C4-2B (cell line): ENCODE data around the gene ZFAND5.

ENCODE experiments used
- H3K27ac ChIP-seq: fragments of 450-650 bp; 2 replicates; pipeline ENCODE4 v1.5.1; 2017
- CTCF ChIP-seq: fragments of 450-650 bp; conservative IDR thresholded peaks from 2 replicates; pipeline ENCODE4 v1.5.1; 2017; ENCODE audit warnings: mild to moderate bottlenecking
- ZFX ChIP-seq: fragments of 450-650 bp; IDR thresholded peaks from 2 replicates; pipeline ENCODE4 v1.6.1; 2017

The ZFAND5 gene

DNA sequence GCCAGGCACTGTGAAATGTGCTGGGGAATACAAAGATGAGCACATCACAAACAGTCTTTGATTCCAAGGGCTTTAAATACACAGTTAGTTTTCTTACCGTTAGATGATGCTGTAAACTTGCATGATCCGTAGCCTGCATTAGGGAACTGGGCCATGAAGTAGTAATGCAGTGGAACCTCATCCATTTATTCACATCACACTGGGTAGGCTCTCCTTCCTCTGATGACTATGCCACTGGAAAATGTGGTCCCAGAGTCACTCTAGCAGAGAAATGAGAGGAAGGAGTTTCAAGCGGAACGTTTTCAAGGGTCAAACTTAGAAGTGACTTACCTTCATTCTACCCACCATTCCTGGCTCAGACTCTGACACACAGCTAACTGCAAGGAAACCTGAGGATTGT lies 26.4 kb downstream of the ZFAND5 start:
- TF ChIP-seq ZFX, result no peak
- no peak for TF ChIP-seq CTCF
- no peak overlapping the region for H3K27ac ChIP-seq

- no peak overlapping the region for H3K27ac ChIP-seq
- TF ChIP-seq CTCF (no peak), ZFX (no peak)
Observed at GRCh38 chr9:72337286-72337685, 27.7 kb downstream of the ZFAND5 start.

DNA sequence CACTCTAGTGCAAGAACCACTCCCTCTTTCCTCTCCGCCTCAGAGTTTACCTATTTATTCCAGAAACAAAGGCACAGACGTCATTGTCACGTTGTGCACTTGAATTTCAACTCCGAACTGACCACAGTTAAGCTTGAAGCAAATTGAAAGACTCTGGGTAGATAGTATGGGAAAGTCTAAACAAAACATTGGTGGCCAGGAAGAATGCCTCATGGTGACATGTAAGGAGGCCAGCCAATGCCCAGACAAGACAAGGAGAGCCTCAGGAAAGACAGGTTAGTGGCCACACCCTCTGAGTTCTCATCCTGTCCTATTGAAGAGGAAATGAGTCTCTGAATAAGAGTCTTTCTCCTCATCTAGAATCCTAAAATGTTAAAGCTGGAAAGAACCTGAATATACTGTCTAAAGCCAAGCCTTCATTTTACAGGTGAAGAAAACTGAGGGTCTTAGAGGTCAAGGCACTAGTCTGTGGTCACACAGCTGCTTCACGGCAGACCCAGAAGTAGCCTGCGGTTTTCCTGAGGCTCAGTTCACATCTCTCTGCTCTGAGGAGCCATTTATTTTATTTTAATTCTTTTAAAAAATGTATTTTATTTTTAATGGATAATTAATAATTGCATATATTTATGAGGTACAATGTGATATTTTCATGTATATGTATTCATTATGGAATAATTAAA lies 30.2 kb downstream of the ZFAND5 start:
- TF ChIP-seq CTCF (no peak), ZFX (no peak)

DNA sequence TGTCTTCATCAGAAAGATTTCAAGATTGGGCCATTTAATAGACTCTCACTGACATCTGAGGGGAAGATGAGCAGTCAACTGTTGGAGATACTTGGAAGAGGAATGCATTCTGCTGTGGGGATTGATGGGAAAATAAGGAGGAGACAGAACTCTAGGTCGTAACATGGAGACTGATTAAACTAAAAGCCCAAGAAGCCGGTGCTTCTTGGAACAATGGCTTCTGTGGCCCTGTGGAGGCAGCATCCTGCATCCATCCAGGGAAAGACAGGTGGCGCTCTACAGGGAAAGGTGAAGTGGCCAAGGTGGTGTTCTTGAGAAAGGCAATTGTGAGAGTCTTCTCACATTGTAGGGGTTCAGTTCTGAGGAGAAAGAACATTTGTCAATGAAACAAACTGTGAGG lies 31.3 kb downstream of the ZFAND5 start:
- H3K27ac ChIP-seq, result no peak overlapping the region
- TF ChIP-seq ZFX (no peak), CTCF (peak; percentile 29; the same call in 1 of the 2 replicates)

More for the DNA sequence above, 30.2 kb downstream of the ZFAND5 start:
- H3K27ac ChIP-seq, result no peak overlapping the region

- TF ChIP-seq CTCF, result no peak
- no peak for TF ChIP-seq ZFX
- no peak overlapping the region for H3K27ac ChIP-seq
Observed at GRCh38 chr9:72333197-72333596, 31.8 kb downstream of the ZFAND5 start.

- H3K27ac ChIP-seq, result no peak overlapping the region
- TF ChIP-seq CTCF, result no peak
- no peak for TF ChIP-seq ZFX
Observed at GRCh38 chr9:72332351-72332750, 32.7 kb downstream of the ZFAND5 start.

DNA sequence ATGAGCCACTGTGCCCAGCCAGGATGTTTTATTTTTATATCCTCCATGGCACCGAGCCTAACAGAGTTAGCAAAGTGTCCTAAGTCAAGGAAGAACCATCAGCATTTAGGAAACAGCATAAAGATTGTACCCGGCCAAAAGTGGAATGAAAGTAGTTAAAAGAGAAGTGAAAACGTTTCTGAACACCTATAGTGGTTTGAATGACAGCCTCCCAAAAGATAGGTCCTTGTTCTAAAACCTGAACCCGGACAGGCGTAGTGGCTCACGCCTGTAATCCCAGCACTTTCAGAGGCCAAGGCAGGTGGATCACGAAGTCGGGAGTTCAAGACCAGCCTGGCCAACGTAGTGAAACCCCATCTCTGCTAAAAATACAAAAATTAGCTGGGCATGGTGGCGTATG lies 37.4 kb downstream of the ZFAND5 start:
- TF ChIP-seq CTCF (no peak), ZFX (no peak)
- no peak overlapping the region for H3K27ac ChIP-seq
